ENCODE data around the gene LIPM.

Gene LIPM

DNA sequence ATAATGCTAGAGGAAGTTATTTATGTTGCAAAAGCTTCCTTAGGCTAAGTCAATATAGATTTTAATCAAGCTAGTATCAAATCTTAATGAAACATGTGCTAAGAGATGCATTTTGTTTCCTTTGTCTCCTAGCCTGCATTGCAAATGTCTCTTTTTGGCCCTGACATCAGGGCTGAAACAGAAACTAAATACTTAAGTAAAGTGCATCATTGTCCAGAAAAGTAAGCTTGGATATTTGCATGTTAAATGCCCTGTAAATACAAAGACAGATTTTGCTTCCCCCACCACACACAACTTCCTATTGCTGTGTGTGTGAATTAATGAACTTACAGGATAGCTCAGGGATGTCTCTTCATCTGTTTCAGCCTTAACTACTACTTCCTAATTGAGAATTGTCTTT, 67.6 kb downstream of the LIPM start:
- no peak overlapping the region for H3K4me3 Mint-ChIP-seq
- no peaks in the 10 kb centered on the region for H3K27me3 Mint-ChIP-seq
- H3K4me1 Mint-ChIP-seq, result no peaks in the 10 kb centered on the region
- peaks cover 7% of the 10 kb centered on the region for H3K9me3 Mint-ChIP-seq
- no peaks in the 10 kb centered on the region for H3K36me3 Mint-ChIP-seq (ENCODE audit: low read depth)
- H3K27ac Mint-ChIP-seq, result no peak overlapping the region
- no peak for DNase-seq
- no peak for ATAC-seq
